HuH-7.5 (cell line): ENCODE data around the gene RPS6KL1.

Source experiments
- DNase-seq: peaks from one replicate; pipeline ENCODE4 v3.0.0; 2011; ENCODE audit warnings: low spot score

RPS6KL1 gene

GRCh38 chr14:74886001-74886400, 37.1 kb downstream of the RPS6KL1 start:
- no peak for DNase-seq

GRCh38 chr14:74882103-74882920, 40.7 kb downstream of the RPS6KL1 start:
- peak; percentile 29 for DNase-seq

GRCh38 chr14:74881431-74882102, 41.5 kb downstream of the RPS6KL1 start, which contains the start of gene DLST:
Gene DLST (plus strand): TSS chr14:74881916. CDS start chr14:74881954, 38 bp downstream.
- DNase-seq, result peak; percentile 78

- DNase-seq, result no peak
Measured at GRCh38 chr14:74879427-74880182, 43.5 kb downstream of the RPS6KL1 start.

- DNase-seq, result no peak
Measured at GRCh38 chr14:74875941-74876913, 46.8 kb downstream of the RPS6KL1 start, which contains the start of gene PROX2. Gene PROX2 (minus strand): TSS chr14:74876145. CDS start chr14:74863834, 12,311 bp downstream.

GRCh38 chr14:74875204-74875603, 47.9 kb downstream of the RPS6KL1 start:
- DNase-seq, result no peak

GRCh38 chr14:74871819-74872218, 51.2 kb downstream of the RPS6KL1 start:
- no peak for DNase-seq

GRCh38 chr14:74868739-74869138, 54.3 kb downstream of the RPS6KL1 start:
- DNase-seq, result no peak

GRCh38 chr14:74867673-74868072, 55.4 kb downstream of the RPS6KL1 start:
- DNase-seq, result no peak

GRCh38 chr14:74866708-74867389, 56.2 kb downstream of the RPS6KL1 start:
- DNase-seq, result no peak

- no peak for DNase-seq
Measured at GRCh38 chr14:74865156-74865555, 57.9 kb downstream of the RPS6KL1 start.

- DNase-seq, result no peak
Measured at GRCh38 chr14:74864198-74864597, 58.9 kb downstream of the RPS6KL1 start.

GRCh38 chr14:74863274-74863673, 59.8 kb downstream of the RPS6KL1 start:
- DNase-seq, result no peak

- DNase-seq, result no peak
Measured at GRCh38 chr14:74861734-74862090, 61.3 kb downstream of the RPS6KL1 start.

- peak; percentile 51 for DNase-seq
Measured at GRCh38 chr14:74860899-74861733, 61.9 kb downstream of the RPS6KL1 start.

- no peak for DNase-seq
Measured at GRCh38 chr14:74859757-74860552, 63.1 kb downstream of the RPS6KL1 start.

GRCh38 chr14:74858022-74858421, 65.0 kb downstream of the RPS6KL1 start:
- no peak for DNase-seq

GRCh38 chr14:74856366-74856765, 66.7 kb downstream of the RPS6KL1 start:
- DNase-seq, result no peak

- DNase-seq, result no peak
Measured at GRCh38 chr14:74855945-74856344, 67.1 kb downstream of the RPS6KL1 start.
